Left kidney (tissue), 2 donors: ENCODE measurements around the gene GPR15. TPM values are rescaled to one million over a fixed set of nuclear protein-coding genes. Genes with fewer than 3 reads are reported as not detected.
"Not testable (repeated sequence)": the region's sequence is repeated elsewhere in the genome, so short reads cannot be mapped to it uniquely, and the experiment has no call there.

Experiments
- DNase-seq: peaks from one replicate; pipeline ENCODE4 v3.0.0-alpha.2; 2013
- polyA plus RNA-seq: library from polyadenylated mRNA; unstranded; fragments of 120-200 nt; gene quantifications from one replicate; pipeline ENCODE4 v1.2.1, GENCODE V29; 2013; ENCODE audit not compliant: insufficient read length

Gene GPR15
- polyA plus RNA-seq, 1 donor, result not detected

DNA sequence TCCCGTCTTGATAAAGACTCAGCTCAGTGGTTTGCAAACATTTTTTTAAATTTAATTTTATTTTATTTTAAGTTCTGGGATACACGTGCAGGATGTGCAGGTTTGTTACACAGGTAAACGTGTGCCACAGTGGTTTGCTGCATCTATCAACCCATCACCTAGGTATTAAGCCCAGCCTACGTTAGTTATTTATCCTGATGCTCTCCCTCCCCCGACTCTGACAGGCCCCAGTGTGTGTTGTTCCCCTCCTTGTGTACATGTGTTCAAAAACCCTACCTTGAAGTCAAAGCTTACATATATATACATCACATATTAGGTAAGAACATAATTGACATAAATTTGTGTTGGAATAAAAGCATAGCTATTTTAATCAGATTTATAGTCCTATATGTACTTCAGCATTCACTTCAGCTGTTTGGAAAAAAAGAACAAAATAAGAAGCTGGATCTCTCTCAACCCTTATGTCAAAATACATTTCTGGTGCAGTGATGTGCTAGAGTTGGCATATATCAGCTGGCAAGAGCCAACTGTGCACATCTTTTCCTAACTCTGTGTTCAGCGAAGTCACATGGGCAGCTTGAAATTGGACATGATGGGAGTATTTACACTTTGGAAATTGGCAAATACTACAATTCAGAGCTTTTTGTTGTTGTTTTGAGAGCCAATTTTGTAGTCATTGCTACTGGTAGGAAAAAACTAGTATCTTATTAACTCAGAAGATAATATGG lies 26.5 kb downstream of the GPR15 start:
- no peak for DNase-seq

DNA sequence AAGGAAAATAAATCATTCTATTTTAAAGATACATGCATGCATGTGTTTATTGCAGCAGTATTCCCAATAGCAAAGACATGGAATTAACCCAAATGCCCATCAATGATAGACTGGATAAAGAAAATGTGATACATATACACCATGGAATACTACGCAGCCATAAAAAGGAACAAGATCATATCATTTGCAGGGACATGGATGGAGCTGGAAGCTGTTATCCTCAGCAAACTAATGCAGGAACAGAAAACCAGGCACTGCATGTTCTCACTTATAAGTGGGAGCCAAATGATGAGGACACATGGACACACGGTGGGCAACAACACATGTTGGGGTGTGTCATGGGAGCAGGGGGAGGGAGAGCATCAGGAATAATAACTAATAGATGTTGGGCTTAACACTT lies 28.0 kb downstream of the GPR15 start:
- DNase-seq, result not testable (repeated sequence)

GRCh38 chr3:98560911-98561310 lies 29.1 kb downstream of the GPR15 start:
- no peak for DNase-seq

DNA sequence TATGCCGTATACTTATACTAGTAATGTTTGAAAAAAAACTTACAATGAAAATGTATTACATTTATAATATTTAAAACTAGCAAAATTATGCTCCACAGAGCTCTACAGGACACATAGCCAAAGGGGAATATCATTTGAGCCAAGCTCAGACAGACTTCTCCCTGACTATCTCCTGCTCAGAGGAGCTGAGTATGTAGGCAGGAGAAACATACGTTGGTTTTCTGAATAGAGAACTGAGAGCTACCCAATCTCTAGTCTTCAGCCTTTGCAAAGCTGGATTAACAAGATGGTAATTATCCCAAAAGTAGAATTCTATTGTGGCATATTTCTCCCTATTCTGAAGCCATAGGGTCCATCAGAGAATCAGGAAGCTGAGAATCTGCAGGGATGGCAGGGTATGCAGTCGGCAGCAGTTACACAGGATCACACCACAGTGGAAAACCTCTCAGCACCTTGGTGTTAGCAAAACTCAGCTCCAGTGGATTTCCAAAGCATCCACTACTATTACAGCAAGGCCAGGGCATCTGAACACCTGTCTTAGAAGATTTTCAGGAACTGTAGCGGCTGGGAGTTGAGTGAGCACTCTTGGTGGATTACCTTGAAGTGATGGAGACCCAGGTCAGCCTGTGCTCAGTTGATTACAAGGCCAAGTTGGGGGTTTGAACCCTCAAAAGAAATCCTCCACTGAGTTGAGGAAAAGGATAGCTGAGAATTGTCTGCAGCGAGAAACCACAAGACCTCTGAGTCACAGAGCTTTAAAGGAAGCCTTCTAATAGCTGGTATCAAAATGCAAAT lies 30.1 kb downstream of the GPR15 start:
- no peak for DNase-seq

- DNase-seq, result no peak
These were observed 32.0 kb downstream of the GPR15 start for GRCh38 chr3:98563661-98564281.

GRCh38 chr3:98564282-98565005 lies 32.7 kb downstream of the GPR15 start:
- no peak for DNase-seq

GRCh38 chr3:98565237-98565643 lies 33.5 kb downstream of the GPR15 start:
- DNase-seq, result no peak

- no peak for DNase-seq
These were observed 34.1 kb downstream of the GPR15 start for GRCh38 chr3:98565843-98566242.

- no peak for DNase-seq
These were observed 36.0 kb downstream of the GPR15 start for GRCh38 chr3:98567666-98568270.

DNA sequence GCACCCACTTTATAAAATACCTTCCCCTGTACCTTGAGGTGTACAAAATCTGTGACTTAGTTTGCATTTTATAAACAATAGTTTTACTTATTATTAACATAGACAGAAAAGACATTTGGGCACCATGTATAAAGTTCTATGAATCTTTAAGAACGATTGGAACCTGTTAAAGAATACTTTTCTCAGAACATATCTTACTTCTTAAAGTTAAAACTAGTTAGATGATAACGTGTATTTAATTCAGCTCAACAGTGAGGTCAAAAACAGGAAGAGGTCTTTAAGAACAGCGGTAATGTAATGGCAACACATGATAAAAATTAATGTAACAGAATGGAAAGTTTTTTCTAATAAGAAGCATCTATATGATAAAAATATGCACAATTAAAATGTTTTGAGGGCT lies 36.6 kb downstream of the GPR15 start:
- DNase-seq, result no peak

- no peak for DNase-seq
These were observed 41.5 kb downstream of the GPR15 start for GRCh38 chr3:98573181-98573728.

DNA sequence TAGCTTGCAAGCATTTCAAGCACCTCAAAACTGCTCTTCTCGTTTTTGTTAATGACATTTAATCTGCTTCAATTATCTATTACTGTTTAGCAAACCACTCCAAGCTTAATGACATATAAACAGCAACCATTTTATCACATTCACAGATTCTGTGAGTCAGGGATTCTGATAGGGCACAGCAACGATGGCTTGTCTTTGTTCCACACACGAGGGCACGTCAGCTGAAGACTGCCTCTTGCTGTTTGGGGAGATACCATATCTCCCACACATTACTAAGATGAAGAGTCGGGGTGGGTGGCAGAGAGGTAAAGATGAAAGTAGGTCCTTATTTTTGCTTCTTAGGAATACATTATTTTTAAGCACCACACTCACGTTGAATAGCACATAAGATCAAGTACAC lies 42.4 kb downstream of the GPR15 start:
- DNase-seq, result no peak

DNA sequence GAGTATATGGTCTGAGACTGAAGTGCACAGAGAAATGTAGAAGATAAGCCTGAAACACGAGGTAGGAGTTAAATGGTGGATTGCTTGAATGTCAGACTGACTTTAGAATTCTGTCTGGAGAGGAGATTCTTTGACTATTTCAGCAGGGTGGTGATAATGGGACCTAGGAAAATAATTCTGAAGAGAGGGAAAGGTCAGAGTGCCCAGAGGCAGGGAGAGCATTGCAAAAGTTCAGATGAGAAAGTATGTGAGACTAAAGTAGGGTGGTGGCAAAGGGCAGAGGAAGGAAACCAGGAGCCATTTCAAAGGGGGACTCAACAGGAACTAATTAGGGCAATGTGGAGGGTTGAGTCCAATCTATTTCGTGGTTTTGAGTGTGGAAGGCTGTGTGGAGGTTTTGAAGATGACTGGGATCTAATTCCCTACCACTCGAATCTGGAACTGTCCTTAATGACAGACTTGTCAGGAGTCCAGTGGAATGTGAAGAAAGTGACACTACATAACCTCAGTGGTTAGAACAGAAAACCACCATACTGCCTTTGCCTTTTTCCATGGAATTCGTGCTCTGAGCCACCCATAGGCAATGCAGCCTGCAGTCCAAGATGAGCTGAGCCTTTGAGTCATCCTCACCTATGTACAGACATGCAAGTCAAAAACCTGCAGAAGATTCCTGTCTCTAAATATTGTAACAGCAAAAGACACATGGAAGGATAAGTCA lies 45.6 kb downstream of the GPR15 start:
- no peak for DNase-seq

DNA sequence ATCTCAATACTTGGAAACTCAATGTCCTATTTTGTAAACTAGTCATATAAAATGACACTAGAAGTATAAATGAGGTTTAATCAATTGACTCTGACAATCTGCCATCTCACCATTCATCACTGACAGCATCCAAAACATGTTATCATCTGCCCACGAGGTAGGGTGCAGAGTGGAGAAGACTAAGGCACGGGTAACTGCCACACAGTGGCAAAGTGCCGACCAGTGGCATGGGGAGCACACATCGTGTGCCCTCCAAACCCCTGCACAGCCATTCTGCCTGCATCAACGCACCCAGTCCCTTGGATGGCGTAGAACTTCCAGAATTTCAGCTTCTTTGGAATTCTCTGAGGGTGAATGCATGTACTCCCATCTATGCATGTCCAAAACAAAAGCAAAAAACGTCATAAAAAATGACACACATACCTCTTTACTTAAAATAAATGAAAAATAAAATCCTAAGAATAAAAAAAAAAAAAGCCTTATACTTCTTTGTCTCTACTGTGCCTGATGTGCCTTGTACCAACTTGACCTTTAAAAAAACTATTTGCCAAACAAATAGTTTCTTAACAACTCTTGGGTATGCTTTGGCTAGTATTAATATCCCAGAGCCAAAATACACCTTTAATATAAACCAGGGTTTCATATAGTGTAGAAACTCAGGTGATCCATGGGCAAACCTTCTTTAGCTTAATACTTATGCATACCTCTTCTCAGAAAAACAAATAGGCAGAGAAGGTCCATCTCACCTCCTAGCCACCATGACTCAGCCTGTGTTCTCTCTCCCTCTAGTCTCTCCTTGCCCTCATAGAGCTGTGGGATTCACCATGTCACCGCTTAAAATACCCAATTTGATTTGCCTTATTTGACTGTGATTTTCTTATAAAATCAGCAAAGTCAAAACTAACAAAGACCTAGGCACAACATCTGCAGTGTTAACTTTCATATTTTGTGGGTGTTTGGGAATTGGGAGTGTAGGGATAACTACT lies 48.9 kb downstream of the GPR15 start:
- DNase-seq, result no peak

GRCh38 chr3:98581474-98581873 lies 49.7 kb downstream of the GPR15 start:
- no peak for DNase-seq

- no peak for DNase-seq
These were observed 50.3 kb downstream of the GPR15 start for GRCh38 chr3:98582042-98582441.

- no peak for DNase-seq
These were observed 52.0 kb downstream of the GPR15 start for GRCh38 chr3:98583766-98584165.
